ENCODE data around the gene PGAM5. TPM values are rescaled to one million over a fixed set of nuclear protein-coding genes. Genes with fewer than 3 reads are reported as not detected.
"Not testable (repeated sequence)": the region's sequence is repeated elsewhere in the genome, so short reads cannot be mapped to it uniquely, and the experiment has no call there.

PGAM5 gene
- polyA plus RNA-seq, 3 donors from 2014 or later, result 12.1 to 19.6 (median 18.7) TPM

DNA sequence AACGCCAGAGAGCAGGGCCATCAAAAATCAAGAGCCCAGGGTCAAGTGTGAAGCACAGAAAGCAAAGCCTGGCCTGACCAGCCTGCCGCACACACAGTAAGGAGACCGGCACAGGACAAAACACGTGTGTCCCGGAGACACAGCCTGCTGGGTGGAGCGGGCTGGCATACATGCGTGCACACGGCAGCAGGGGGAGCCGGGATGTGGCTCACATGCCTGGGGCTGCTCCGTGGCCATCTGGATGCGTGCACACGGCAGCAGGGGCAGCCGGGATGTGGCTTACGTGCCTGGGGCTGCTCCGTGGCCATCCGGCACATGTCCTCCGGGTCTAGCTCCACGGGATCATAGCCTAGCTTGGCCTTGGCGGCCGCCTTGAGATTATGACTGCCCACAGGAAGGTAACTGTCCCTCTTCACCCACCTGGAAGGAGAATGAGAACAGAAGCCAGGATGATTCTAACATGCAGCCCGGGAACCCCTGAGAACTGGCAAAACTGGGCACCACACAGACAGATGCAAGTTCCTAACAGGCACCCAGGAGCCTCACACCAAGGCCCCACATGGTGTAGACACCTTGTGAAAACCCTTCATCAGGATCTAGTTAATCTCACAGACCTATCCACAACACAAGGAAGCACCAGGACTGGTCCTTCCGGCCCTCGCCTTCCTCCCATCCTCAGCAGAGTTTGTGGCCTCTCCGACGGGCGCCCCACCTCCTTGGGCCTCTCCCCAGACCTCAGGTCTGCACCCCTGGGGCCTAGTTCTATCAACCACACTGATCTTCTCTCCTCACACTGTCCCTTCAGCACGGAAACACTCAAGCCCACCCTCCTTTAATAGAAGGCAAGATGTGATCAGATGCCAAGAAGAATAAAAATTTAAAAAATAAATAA, 37.1 kb upstream of the PGAM5 start:
- DNase-seq, result no peak
- Mint-ChIP-seq H3K27ac (no peak overlapping the region), H3K4me1 (no peaks in the 10 kb centered on the region), H3K36me3 (peaks cover 18 to 38% (median 30%) of the 10 kb centered on the region in 3 donors), H3K9me3 (no peaks in the 10 kb centered on the region), H3K27me3 (ENCODE audit: low read depth in 3 of 3) (peaks cover 0 to 7% (median 2%) of the 10 kb centered on the region in 3 donors), H3K4me3 (no peak overlapping the region)

DNA sequence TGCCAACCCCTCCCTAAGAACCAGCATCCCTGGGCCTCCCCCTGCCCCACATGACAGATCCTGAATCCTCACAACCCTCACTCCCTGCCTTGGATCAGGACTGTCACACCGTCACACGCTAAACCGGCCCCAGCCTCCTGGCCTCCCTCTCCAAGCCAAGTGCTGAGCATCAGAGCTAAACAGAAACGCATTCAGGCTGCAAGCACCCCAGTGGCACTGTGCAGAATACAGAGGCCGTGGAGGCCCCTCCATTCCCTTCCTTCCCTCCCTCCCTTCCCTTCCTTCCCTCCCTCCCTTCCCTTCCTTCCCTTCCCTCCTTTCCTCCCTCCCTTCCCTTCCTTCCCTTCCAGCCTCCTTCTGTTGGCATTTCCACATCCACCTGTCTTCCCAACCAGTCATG, 36.1 kb upstream of the PGAM5 start:
- Mint-ChIP-seq H3K4me3 (no peak overlapping the region), H3K27me3 (ENCODE audit: low read depth in 3 of 3) (peaks cover 0 to 7% (median 0%) of the 10 kb centered on the region in 3 donors), H3K36me3 (peaks cover 24 to 39% (median 30%) of the 10 kb centered on the region in 3 donors), H3K4me1 (no peaks in the 10 kb centered on the region), H3K27ac (no peak overlapping the region), H3K9me3 (no peaks in the 10 kb centered on the region)
- no peak for DNase-seq

DNA sequence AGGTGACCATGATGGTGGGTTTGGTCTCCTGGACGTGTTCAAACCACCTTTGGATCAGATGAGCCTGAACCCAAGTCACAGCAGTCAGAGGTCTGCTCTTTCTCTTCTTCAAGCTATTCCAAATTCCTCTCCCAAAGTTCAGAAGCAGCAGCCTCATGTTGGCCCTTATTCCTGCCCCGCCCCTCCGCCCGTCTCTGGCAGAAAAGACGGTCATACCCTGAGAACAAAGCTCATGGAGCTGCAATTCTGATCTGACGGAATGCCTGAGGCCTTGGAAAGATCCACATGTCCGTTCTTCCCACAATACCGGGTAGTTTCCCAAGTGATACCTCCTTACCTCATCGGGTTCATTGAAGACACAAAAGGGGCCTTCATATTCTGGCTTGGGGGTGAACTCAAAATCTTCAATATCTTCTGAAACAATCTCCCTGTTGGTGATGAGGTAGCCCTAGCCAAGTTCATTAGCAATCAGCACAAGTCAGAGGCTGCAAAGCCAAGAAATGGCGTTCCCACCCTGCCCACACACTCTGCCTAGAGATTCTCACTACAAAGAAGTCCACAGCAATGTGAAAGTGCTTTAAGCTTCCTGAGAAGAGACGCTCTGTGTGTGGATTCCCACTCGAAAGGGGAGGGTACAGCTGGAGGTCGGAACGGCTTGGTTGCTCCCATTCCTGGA, 34.7 kb upstream of the PGAM5 start:
- no peaks in the 10 kb centered on the region for H3K9me3 Mint-ChIP-seq
- H3K27ac Mint-ChIP-seq, result no peak overlapping the region
- H3K27me3 Mint-ChIP-seq (ENCODE audit: low read depth in 3 of 3), result peaks cover 0 to 7% (median 0%) of the 10 kb centered on the region in 3 donors

DNA sequence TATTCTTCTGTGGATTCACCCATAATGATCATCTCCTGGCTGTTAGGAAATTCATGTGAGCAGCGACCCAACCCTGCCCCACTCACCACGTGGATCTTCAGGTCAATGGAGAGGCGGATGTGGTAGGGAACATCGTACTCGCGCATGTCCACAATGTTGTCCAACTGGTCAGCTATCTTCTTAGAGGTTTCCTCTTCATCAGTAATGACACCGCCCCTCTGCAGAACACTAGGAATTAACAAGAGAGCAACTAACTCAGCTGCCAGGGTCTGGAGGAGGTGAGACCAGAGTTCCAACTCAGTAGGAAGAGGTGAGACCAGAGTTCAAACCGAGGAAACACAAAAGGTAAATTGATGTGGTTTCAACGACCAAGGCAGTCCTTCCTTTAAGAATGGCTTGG, 33.1 kb upstream of the PGAM5 start:
- Mint-ChIP-seq H3K27ac (no peak overlapping the region), H3K4me1 (peaks cover 2 to 6% of the 10 kb centered on the region in 2 donors), H3K36me3 (peaks cover 24 to 34% (median 32%) of the 10 kb centered on the region in 3 donors), H3K27me3 (ENCODE audit: low read depth in 3 of 3) (peaks cover 0 to 7% (median 1%) of the 10 kb centered on the region in 3 donors), H3K4me3 (no peak overlapping the region), H3K9me3 (no peaks in the 10 kb centered on the region)
- no peak for DNase-seq

More for the DNA sequence above, 34.7 kb upstream of the PGAM5 start:
- H3K36me3 Mint-ChIP-seq, result peaks cover 24 to 40% (median 35%) of the 10 kb centered on the region in 3 donors
- peaks cover 0 to under 1% of the 10 kb centered on the region in 2 donors for H3K4me1 Mint-ChIP-seq
- DNase-seq, result no peak
- H3K4me3 Mint-ChIP-seq, result no peak overlapping the region

DNA sequence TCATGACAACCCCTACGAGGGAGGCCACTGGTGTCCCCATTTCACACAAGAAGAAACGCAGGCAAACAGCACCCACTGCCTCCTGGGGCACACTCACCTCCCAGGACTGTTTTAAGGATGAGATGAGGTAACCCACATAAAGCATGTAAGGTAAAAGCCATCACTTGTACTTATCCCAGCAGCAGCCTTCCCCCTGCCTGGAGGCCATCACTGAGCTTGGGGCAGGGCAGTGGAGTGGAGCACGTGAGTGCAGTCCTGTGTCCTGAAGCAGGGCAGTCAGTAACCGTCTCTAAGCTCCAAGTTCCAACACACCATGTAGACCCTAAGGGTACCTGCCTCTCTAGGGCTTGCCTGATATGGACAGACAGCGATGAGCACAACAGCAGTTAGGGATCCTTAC, 25.2 kb upstream of the PGAM5 start:
- H3K27me3 Mint-ChIP-seq (ENCODE audit: low read depth in 3 of 3), result peaks cover 0 to 4% (median 2%) of the 10 kb centered on the region in 3 donors
- peak overlapping the region; percentile 52 to 74 (median 70) for H3K4me3 Mint-ChIP-seq
- H3K27ac Mint-ChIP-seq, result peak overlapping the region in 5 of 6 donors; percentile 16 to 61 (median 24)
- H3K36me3 Mint-ChIP-seq, result no peaks in the 10 kb centered on the region
- no peaks in the 10 kb centered on the region for H3K9me3 Mint-ChIP-seq
- peaks cover 15 to 31% of the 10 kb centered on the region in 2 donors for H3K4me1 Mint-ChIP-seq
- DNase-seq, result no peak

DNA sequence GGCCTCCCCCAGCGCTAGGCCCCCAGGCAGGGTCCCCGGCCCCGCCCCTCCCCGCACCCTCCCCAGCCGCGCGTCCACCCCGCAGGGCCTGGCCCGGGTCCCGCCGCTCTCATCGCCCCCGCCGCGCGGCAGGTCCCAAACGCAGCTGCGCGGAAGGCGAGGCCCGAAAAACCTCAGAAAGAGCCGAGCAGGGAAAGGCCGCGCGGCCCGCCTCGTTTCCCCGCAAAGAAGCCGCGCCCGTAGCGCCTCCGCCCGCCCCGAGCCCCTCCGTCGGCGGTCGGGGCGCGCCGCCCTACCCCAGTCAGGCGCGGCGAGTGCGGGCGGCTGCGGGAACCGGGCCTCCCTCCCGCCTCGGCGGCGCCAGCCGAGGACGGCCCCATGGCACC, 23.8 kb upstream of the PGAM5 start:
- H3K4me3 Mint-ChIP-seq, result peak overlapping the region; percentile 36 to 85 (median 73)
- H3K9me3 Mint-ChIP-seq, result no peaks in the 10 kb centered on the region
- peaks cover 14 to 25% of the 10 kb centered on the region in 2 donors for H3K4me1 Mint-ChIP-seq
- no peak for DNase-seq
- H3K27me3 Mint-ChIP-seq (ENCODE audit: low read depth in 3 of 3), result peaks cover 0 to 2% (median 2%) of the 10 kb centered on the region in 3 donors
- H3K36me3 Mint-ChIP-seq, result no peaks in the 10 kb centered on the region
- H3K27ac Mint-ChIP-seq, result peak overlapping the region in 1 of 6 donors; percentile 76

DNA sequence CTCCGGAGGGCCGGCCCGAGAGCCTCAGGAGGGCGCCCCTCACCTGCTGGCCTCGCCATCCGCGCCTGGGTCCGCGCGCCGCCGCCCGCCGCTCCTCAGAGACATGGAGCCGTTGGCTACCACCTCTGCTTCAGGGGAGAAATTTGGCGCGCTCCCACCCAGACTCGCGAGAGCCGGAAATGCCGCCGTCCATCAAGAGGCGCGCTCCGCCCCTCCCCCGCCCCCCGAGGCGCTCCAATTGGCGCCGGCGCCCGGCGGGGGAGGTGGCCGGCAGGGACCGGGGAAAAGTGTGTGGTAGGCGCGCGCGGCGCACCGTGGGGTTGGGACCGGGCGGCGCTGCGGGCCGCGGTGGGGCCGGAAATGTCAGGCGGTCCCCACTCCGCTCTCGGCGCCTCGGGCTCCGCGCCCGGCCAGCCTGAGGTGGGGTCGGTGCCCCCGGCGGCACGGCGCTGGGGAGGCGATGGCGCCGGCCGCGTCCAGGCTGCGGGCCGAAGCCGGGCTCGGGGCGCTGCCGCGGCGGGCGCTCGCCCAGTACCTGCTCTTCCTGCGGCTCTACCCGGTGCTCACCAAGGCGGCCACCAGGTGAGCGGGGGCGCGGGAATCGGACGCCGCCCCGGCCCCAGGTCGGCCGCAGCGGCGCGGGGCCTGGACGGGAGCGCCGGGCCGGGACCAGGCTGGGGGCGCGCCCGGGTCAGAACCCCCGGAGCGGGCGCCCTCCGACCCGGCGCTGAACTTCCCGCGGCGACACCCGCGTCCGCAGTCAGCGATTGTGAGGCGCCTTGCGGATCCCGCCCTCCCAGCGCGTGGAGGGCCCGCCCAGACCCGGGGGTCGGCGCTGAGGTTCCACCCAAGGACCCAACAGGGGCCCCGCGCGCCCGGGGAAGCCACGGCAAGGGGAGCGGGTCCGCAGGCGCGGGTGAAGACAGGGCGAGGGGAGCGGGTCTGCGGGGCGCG, 23.2 kb upstream of the PGAM5 start, which contains the start of the genes POLE and PXMP2:
TSS of gene POLE (minus strand) at position 132 of the 954 bp plus-strand sequence. CDS start at position 105, 27 bp downstream.
TSS of gene PXMP2 (plus strand) at position 377 of the 954 bp plus-strand sequence. CDS start at position 461, 84 bp downstream.
- H3K36me3 Mint-ChIP-seq, result no peaks in the 10 kb centered on the region
- peak within 1 kb of the TSS in 3 of 6 donors; percentile 67 to 76 (median 69) for H3K27ac Mint-ChIP-seq
- DNase-seq, result peak; percentile 88 to 92 (median 90)
- H3K9me3 Mint-ChIP-seq, result no peaks in the 10 kb centered on the region
- peak within 1 kb of the TSS; percentile 73 to 85 (median 84) for H3K4me3 Mint-ChIP-seq
- H3K4me1 Mint-ChIP-seq, result peaks cover 14 to 25% of the 10 kb centered on the region in 2 donors
- peaks cover 0 to 2% (median 1%) of the 10 kb centered on the region in 3 donors for H3K27me3 Mint-ChIP-seq (ENCODE audit: low read depth in 3 of 3)

DNA sequence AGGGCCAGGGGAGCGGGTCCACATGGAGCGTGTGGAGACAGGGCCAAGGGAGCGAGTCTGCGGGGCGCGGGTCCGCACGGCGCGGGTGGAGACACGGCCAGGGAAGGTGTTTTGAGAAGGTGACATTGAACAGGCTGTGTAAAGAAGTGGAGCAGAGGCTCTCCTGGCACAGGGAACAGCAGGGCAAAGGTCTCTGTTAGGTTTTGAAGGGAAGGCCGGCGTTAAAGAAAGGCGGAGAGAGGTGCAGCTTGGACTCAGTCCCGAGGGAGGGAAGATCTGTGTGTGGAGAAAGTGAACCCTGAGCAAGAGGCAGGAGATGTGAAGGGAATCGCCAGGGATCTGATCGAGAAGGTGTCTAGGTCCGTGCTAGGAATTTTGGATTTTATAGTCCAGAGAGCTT, 21.4 kb upstream of the PGAM5 start:
- peak overlapping the region in 1 of 6 donors; percentile 61 for H3K27ac Mint-ChIP-seq
- peaks cover 11 to 25% of the 10 kb centered on the region in 2 donors for H3K4me1 Mint-ChIP-seq
- peak overlapping the region; percentile 38 to 81 (median 60) for H3K4me3 Mint-ChIP-seq
- no peaks in the 10 kb centered on the region for H3K9me3 Mint-ChIP-seq
- no peak for DNase-seq
- H3K36me3 Mint-ChIP-seq, result no peaks in the 10 kb centered on the region
- H3K27me3 Mint-ChIP-seq (ENCODE audit: low read depth in 3 of 3), result peaks cover 0 to 2% (median 0%) of the 10 kb centered on the region in 3 donors

DNA sequence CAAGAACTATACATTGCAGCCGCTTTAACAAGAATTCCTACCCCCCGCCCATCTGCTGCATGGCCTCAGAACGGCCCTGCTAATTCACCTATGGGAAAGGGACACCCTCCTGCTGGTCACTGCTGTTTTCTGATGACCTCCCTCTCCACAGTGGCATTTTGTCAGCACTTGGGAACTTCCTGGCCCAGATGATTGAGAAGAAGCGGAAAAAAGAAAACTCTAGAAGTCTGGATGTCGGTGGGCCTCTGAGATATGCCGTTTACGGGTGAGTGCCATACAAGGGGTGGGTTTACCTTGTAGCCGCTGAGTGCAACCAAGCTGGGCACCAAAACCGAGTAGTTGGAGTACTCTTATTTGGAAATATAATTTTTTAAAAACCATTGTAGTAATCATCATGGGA, 20.5 kb upstream of the PGAM5 start:
- no peak for DNase-seq
- Mint-ChIP-seq H3K9me3 (no peaks in the 10 kb centered on the region), H3K27ac (no peak overlapping the region), H3K36me3 (no peaks in the 10 kb centered on the region), H3K4me3 (peak overlapping the region; percentile 5 to 81 (median 38)), H3K27me3 (ENCODE audit: low read depth in 3 of 3) (peaks cover 0 to 5% (median 0%) of the 10 kb centered on the region in 3 donors), H3K4me1 (peaks cover 11 to 23% of the 10 kb centered on the region in 2 donors)

DNA sequence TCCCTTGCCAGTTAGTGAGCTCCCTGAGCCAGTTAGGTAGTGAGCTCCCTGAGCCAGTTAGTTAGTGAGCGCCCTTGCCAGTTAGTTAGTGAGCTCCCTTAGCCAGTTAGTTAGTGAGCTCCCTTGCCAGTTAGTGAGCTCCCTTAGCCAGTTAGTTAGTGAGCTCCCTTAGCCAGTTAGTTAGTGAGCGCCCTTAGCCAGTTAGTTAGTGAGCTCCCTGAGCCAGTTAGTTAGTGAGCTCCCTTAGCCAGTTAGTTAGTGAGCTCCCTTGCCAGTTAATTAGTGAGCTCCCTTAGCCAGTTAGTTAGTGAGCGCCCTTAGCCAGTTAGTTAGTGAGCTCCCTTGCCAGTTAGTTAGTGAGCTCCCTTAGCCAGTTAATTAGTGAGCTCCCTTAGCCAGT, 18.6 kb upstream of the PGAM5 start:
- H3K4me3 Mint-ChIP-seq, result not testable (repeated sequence)

DNA sequence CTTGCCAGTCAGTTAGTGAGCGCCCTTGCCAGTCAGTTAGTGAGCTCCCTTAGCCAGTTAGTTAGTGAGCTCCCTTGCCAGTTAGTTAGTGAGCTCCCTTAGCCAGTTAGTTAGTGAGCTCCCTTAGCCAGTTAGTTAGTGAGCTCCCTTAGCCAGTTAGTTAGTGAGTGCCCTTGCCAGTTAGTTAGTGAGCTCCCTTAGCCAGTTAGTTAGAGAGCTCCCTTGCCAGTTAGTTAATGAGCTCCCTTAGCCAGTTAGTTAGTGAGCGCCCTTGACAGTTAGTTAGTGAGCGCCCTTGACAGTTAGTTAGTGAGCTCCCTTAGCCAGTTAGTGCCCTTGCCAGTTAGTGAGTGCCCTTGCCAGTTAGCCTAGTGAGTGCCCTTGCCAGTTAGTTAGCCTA, 15.8 kb upstream of the PGAM5 start:
- H3K36me3 Mint-ChIP-seq, result peaks cover 4 to 13% (median 5%) of the 10 kb centered on the region in 3 donors
- H3K9me3 Mint-ChIP-seq; DNase-seq; H3K27ac Mint-ChIP-seq; H3K27me3 Mint-ChIP-seq (ENCODE audit: low read depth in 3 of 3); H3K4me1 Mint-ChIP-seq; H3K4me3 Mint-ChIP-seq: not testable (repeated sequence)

More for the DNA sequence above, 18.6 kb upstream of the PGAM5 start:
- H3K27ac Mint-ChIP-seq; H3K27me3 Mint-ChIP-seq (ENCODE audit: low read depth in 3 of 3); H3K36me3 Mint-ChIP-seq; H3K9me3 Mint-ChIP-seq; DNase-seq: not testable (repeated sequence)
- H3K4me1 Mint-ChIP-seq, result peaks cover 5 to 13% of the 10 kb centered on the region in 2 donors

DNA sequence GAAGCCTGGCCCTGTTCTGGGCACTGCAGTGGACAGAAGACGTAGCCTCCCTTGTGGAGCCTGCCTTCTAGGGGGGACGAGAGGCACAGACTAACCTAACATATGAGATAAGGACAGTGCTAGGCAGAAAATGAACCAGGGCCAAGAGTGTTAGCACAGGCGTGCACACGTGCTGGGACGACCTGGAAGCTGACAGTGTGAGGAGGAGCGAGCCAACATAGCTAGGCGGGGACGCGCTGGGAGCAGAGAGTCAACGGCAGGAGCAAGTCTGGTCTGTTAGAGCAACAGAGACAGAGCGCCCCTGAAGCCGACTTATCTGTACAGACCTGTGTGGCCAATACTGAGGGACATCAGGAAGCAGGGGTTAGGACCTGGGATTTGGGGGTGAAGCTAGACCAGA, 15.2 kb upstream of the PGAM5 start:
- H3K4me3 Mint-ChIP-seq, result no peak overlapping the region

DNA sequence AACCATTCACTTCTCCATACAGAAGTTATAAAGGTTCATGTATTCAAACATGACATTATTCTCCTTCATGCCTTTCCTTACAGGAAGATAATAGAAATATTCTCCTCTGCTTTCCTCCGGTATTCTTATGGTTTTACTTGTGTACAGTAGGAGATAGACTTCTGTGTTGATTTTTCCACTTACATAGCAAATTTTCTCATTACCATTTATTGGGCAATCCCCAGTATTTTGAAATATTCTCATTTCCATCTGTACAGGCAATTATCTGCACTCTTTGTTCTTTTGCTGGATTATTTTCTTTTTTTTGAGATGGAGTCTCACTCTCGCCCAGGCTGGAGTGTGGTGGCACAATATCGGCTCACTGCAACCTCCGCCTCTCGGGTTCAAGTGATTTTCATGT, 12.3 kb upstream of the PGAM5 start:
- Mint-ChIP-seq H3K36me3 (peaks cover 4 to 18% (median 9%) of the 10 kb centered on the region in 3 donors), H3K4me3 (no peak overlapping the region), H3K27me3 (ENCODE audit: low read depth in 3 of 3) (peaks cover 0 to 5% (median 0%) of the 10 kb centered on the region in 3 donors), H3K27ac (peak overlapping the region in 1 of 6 donors; percentile 34), H3K4me1 (no peaks in the 10 kb centered on the region), H3K9me3 (no peaks in the 10 kb centered on the region)
- DNase-seq, result no peak

More for the DNA sequence above, 15.2 kb upstream of the PGAM5 start:
- no peaks in the 10 kb centered on the region for H3K4me1 Mint-ChIP-seq
- H3K36me3 Mint-ChIP-seq, result peaks cover 4 to 16% (median 8%) of the 10 kb centered on the region in 3 donors
- DNase-seq, result no peak
- peaks cover 0 to 5% (median 0%) of the 10 kb centered on the region in 3 donors for H3K27me3 Mint-ChIP-seq (ENCODE audit: low read depth in 3 of 3)
- peak overlapping the region in 1 of 6 donors; percentile 59 for H3K27ac Mint-ChIP-seq
- H3K9me3 Mint-ChIP-seq, result no peaks in the 10 kb centered on the region
